H1 (cell line): Measurements from ENCODE around the gene CERS1. TPM values are rescaled to one million over a fixed set of nuclear protein-coding genes. Genes with fewer than 3 reads are reported as not detected.

Source experiments
- CHD7 ChIP-seq: fragments of 300-600 bp; sonication (generic); IDR thresholded peaks from 2 replicates; pipeline ENCODE4 v1.7.1; 2012; ENCODE audit warnings: low read length, moderate library complexity, mild to moderate bottlenecking, inconsistent platforms; ENCODE audit not compliant: insufficient replicate concordance
- SIX5 ChIP-seq: IDR thresholded peaks from 2 replicates; pipeline ENCODE4 v1.6.1; 2011; ENCODE audit warnings: mild to moderate bottlenecking, low read depth, low read length
- SRF ChIP-seq: IDR thresholded peaks from 2 replicates; pipeline ENCODE4 v1.6.1; 2011; ENCODE audit warnings: mild to moderate bottlenecking, low read depth, low read length, moderate library complexity
- polyA plus RNA-seq, 7 experiments: library from polyadenylated mRNA; depleted of rRNA in 3 of 7; stranded (reverse) in 5 of 7; unstranded in 2 of 7; fragments of >200 nt in 5 of 7; fragments of 200-250 nt in 2 of 7; gene quantifications; 1 replicate in 5 of 7; 2 replicates in 1 of 7; 4 replicates in 1 of 7; pipeline versions ENCODE4 v1.2.1 to v1.2.3, GENCODE V29; 2011 to 2013; ENCODE audit warnings: missing spikeins in 2 of 7, mixed read lengths in 2 of 7
- total RNA-seq: library from RNA; stranded (reverse); fragmentation: NEBNext Ultra II Directional; extraction: Animal tissue kit (Norgen Biotek cat#: 25700); gene quantifications from 2 replicates; pipeline ENCODE4 v1.2.1, GENCODE V29; 2021
- TF ChIP-seq, protein P1 (sequence below), 3 experiments: IDR thresholded peaks; 1 replicate in 2 of 3; 2 replicates in 1 of 3; pipeline versions ENCODE4 v1.5.1 to v1.6.1; 2011; ENCODE audit warnings: low read length in 3 of 3, mild to moderate bottlenecking in 3 of 3, inconsistent platforms in 2 of 3, low read depth in 1 of 3, moderate library complexity in 1 of 3; ENCODE audit not compliant: insufficient read depth in 1 of 3; ENCODE audit errors: control extremely low read depth in 1 of 3

The CERS1 gene
- total and polyA plus RNA-seq, 2 of the 8 experiments (the other 6 are each of a cell fraction or from before 2014, with no cell fraction given): 18.6 to 51.0 TPM

- no peak for TF ChIP-seq CHD7
- TF ChIP-seq, protein P1, sequence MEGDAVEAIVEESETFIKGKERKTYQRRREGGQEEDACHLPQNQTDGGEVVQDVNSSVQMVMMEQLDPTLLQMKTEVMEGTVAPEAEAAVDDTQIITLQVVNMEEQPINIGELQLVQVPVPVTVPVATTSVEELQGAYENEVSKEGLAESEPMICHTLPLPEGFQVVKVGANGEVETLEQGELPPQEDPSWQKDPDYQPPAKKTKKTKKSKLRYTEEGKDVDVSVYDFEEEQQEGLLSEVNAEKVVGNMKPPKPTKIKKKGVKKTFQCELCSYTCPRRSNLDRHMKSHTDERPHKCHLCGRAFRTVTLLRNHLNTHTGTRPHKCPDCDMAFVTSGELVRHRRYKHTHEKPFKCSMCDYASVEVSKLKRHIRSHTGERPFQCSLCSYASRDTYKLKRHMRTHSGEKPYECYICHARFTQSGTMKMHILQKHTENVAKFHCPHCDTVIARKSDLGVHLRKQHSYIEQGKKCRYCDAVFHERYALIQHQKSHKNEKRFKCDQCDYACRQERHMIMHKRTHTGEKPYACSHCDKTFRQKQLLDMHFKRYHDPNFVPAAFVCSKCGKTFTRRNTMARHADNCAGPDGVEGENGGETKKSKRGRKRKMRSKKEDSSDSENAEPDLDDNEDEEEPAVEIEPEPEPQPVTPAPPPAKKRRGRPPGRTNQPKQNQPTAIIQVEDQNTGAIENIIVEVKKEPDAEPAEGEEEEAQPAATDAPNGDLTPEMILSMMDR (IDR thresholded peaks at IDR 0.05; ENCODE audit: control extremely low read depth in 1 of 3, insufficient read depth in 1 of 3, low read depth in 1 of 3, low read length in 3 of 3): no peak
- TF ChIP-seq SRF: no peak
- TF ChIP-seq SIX5: no peak
Measured at GRCh38 chr19:18876865-18877264, 19.1 kb downstream of the CERS1 start (continued).
